Vagina (tissue), 2 donors: ENCODE results near the gene SMTNL2.

Source experiments
- POLR2A ChIP-seq, 2 donors: fragments of 450-650 bp; IDR thresholded peaks; one replicate each; pipeline ENCODE4 v1.6.1; 2017; ENCODE audit warnings: antibody characterized with exemption in 2 of 2, mild to moderate bottlenecking in 2 of 2, moderate library complexity in 2 of 2
- POLR2AphosphoS5 ChIP-seq, 2 donors: sonication (generic); formaldehyde crosslinking; IDR thresholded peaks; one replicate each; pipeline ENCODE4 v1.9.0; 2017; ENCODE audit warnings: antibody characterized with exemption in 2 of 2, mild to moderate bottlenecking in 2 of 2, low read depth in 1 of 2; ENCODE audit not compliant: insufficient read depth in 1 of 2
- TF ChIP-seq, protein P1 (sequence below), 3 experiments: fragments of 450-650 bp in 2 of 3; fragments of 200-600 bp in 1 of 3; sonication (generic) in 1 of 3; IDR thresholded peaks; one replicate each; pipeline ENCODE4 v1.5.1; 2017 to 2019; ENCODE audit warnings: antibody characterized with exemption in 3 of 3, mild to moderate bottlenecking in 2 of 3, moderate library complexity in 2 of 3

DNA sequence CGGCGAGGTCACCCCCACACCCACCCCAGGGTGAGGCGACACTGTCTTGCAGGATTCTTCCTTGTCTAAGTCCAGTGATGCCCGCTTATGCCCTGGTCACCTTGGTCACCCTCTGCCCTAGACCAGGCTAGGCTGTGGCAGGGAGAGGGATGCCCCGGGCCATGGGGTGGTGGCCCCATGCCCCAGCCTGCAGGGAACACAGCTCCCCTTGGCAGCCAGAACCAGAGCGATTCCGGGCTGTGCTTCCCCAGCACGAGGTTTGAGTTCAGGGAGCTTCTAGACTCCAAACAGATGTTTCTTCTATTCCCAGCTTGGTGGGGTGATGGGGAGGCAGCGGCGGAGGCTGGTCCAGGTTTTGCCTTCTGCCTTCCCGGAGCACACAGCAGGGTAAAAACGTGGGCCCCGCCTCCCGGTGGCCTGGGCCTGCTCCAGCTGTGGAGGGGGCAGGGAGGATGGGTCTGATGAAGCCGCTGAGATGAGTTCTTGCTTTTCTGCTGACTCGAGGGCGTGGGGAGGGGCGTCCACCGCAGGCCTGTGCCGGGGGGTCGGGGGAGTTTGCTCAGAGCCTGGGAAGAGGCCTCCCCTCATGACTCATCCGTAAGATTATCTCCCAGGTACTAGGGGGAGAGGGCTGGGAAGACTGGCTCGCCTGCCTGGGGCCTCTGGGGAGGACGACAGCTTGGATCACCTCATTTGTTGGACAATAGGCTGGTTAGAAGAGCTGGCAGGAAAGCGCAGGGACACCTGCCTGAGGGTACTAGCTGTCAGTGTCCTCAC lies 15.4 kb downstream of the SMTNL2 start:
- TF ChIP-seq, protein P1, sequence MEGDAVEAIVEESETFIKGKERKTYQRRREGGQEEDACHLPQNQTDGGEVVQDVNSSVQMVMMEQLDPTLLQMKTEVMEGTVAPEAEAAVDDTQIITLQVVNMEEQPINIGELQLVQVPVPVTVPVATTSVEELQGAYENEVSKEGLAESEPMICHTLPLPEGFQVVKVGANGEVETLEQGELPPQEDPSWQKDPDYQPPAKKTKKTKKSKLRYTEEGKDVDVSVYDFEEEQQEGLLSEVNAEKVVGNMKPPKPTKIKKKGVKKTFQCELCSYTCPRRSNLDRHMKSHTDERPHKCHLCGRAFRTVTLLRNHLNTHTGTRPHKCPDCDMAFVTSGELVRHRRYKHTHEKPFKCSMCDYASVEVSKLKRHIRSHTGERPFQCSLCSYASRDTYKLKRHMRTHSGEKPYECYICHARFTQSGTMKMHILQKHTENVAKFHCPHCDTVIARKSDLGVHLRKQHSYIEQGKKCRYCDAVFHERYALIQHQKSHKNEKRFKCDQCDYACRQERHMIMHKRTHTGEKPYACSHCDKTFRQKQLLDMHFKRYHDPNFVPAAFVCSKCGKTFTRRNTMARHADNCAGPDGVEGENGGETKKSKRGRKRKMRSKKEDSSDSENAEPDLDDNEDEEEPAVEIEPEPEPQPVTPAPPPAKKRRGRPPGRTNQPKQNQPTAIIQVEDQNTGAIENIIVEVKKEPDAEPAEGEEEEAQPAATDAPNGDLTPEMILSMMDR (IDR thresholded peaks at IDR 0.05), result no peak
- peak in 1 of 2 donors; percentile 74 for TF ChIP-seq POLR2AphosphoS5 (IDR thresholded peaks at IDR 0.05; ENCODE audit: insufficient read depth in 1 of 2, low read depth in 1 of 2)
- TF ChIP-seq POLR2A (IDR thresholded peaks at IDR 0.05), result no peak
